GM23338 (cell line): ENCODE results near the gene DCLK2. TPM values are rescaled to one million over a fixed set of nuclear protein-coding genes. Genes with fewer than 3 reads are reported as not detected.

ENCODE experiments used
- ATAC-seq: fragments of 200-7000 bp; cut with Tn5 transposase; 3 replicates; pipeline ENCODE4 v1.9.1; 2020
- DNase-seq: peaks from one replicate; pipeline ENCODE4 v3.0.0-alpha.2; 2015; ENCODE audit warnings: low spot score
- H2AFZ ChIP-seq: fragments of 200-600 bp; sonication (generic); 2 replicates; pipeline ENCODE4 v1.8.0; 2016; ENCODE audit warnings: antibody characterized with exemption, mild to moderate bottlenecking, moderate library complexity
- H3F3A ChIP-seq: fragments of 200-600 bp; sonication (generic); replicated peaks from 2 replicates; pipeline ENCODE4 v1.8.0; 2017; ENCODE audit warnings: antibody characterized with exemption, mixed run types, low read depth
- H3K27ac ChIP-seq: fragments of 200-600 bp; sonication (generic); 2 replicates; pipeline ENCODE4 v1.6.1; 2016; ENCODE audit warnings: low read depth
- H3K27me3 ChIP-seq: fragments of 200-600 bp; sonication (generic); 2 replicates; pipeline ENCODE4 v1.8.0; 2016; ENCODE audit warnings: mild to moderate bottlenecking, mixed run types, moderate library complexity; ENCODE audit not compliant: insufficient read depth
- H3K36me3 ChIP-seq: fragments of 200-600 bp; sonication (generic); 2 replicates; pipeline ENCODE4 v1.8.0; 2016; ENCODE audit warnings: mild to moderate bottlenecking; ENCODE audit not compliant: insufficient read depth
- H3K4me1 ChIP-seq: fragments of 200-600 bp; sonication (generic); 2 replicates; pipeline ENCODE4 v1.8.0; 2016; ENCODE audit warnings: mild to moderate bottlenecking, moderate library complexity; ENCODE audit not compliant: insufficient read depth
- H3K4me2 ChIP-seq: fragments of 200-600 bp; sonication (generic); 2 replicates; pipeline ENCODE4 v1.7.1; 2017; ENCODE audit warnings: mixed run types
- H3K4me3 ChIP-seq: fragments of 200-600 bp; sonication (generic); 2 replicates; pipeline ENCODE4 v1.6.1; 2016; ENCODE audit warnings: mixed run types
- H3K79me2 ChIP-seq: fragments of 200-600 bp; sonication (generic); replicated peaks from 2 replicates; pipeline ENCODE4 v1.8.0; 2017; ENCODE audit warnings: mild to moderate bottlenecking; ENCODE audit not compliant: insufficient read depth
- H3K9me2 ChIP-seq: fragments of 200-600 bp; sonication (generic); 2 replicates; pipeline ENCODE4 v1.8.0; 2017; ENCODE audit not compliant: insufficient read depth
- H4K20me1 ChIP-seq: fragments of 200-600 bp; sonication (generic); replicated peaks from 2 replicates; pipeline ENCODE4 v1.8.0; 2017; ENCODE audit warnings: mild to moderate bottlenecking; ENCODE audit not compliant: insufficient read depth
- H3K27ac Mint-ChIP-seq: 2 replicates; pipeline ENCODE4 v1.8.0; 2020; ENCODE audit warnings: inconsistent platforms, mild to moderate bottlenecking, moderate library complexity, mixed read lengths
- H3K27me3 Mint-ChIP-seq: 3 replicates; pipeline ENCODE4 v1.8.0; 2022; ENCODE audit warnings: low read depth, mild to moderate bottlenecking, moderate library complexity, mixed read lengths, inconsistent platforms; ENCODE audit not compliant: insufficient read depth, poor library complexity
- H3K36me3 Mint-ChIP-seq: 3 replicates; pipeline ENCODE4 v1.8.0; 2021; ENCODE audit warnings: low read depth, mild to moderate bottlenecking, inconsistent platforms, moderate library complexity, mixed read lengths
- H3K4me1 Mint-ChIP-seq: 3 replicates; pipeline ENCODE4 v1.8.0; 2020; ENCODE audit warnings: mild to moderate bottlenecking, inconsistent platforms, mixed read lengths
- H3K4me3 Mint-ChIP-seq: 3 replicates; pipeline ENCODE4 v1.8.0; 2021; ENCODE audit warnings: moderate library complexity, mild to moderate bottlenecking, inconsistent platforms, mixed read lengths
- H3K9me3 Mint-ChIP-seq: 3 replicates; pipeline ENCODE4 v1.8.0; 2020; ENCODE audit warnings: moderate library complexity, mild to moderate bottlenecking, inconsistent platforms, mixed read lengths
- CREB1 ChIP-seq: fragments of 250-450 bp; sonication (Bioruptor Pico); IDR thresholded peaks from 2 replicates; pipeline ENCODE4 v1.5.0; 2020; ENCODE audit warnings: low read depth, mild to moderate bottlenecking, moderate library complexity
- NANOG ChIP-seq: IDR thresholded peaks from 2 replicates; pipeline ENCODE4 v1.6.1; 2016; ENCODE audit warnings: antibody characterized with exemption, borderline replicate concordance
- POLR2AphosphoS5 ChIP-seq: IDR thresholded peaks from 2 replicates; pipeline ENCODE4 v1.6.1; 2016; ENCODE audit warnings: antibody characterized with exemption, low read depth
- ZNF331 ChIP-seq: fragments of 250-450 bp; sonication (Bioruptor Pico); IDR thresholded peaks from 2 replicates; pipeline ENCODE4 v1.5.0; 2020; ENCODE audit warnings: low read depth, mild to moderate bottlenecking, moderate library complexity
- polyA plus RNA-seq: library from polyadenylated mRNA; unstranded; fragments of >200 nt; fragmentation: Nextera tagmentation; extraction: Ambion mirVana; gene quantifications from 2 replicates; pipeline ENCODE4 v1.2.1, GENCODE V29; 2016
- total RNA-seq: library from RNA; depleted of rRNA; stranded (reverse); fragments of >200 nt; shearing (Covaris generic); gene quantifications from 2 replicates; pipeline ENCODE4 v1.2.3, GENCODE V29; 2014
- TF ChIP-seq, protein P1 (sequence below): fragments of 250-450 bp; sonication (Bioruptor Pico); IDR thresholded peaks from 2 replicates; pipeline ENCODE4 v1.5.0; 2020; ENCODE audit warnings: mild to moderate bottlenecking, moderate library complexity
- TF ChIP-seq, protein P2 (sequence below), 2 experiments: fragments of 200-600 bp in 1 of 2; sonication (generic) in 1 of 2; conservative IDR thresholded peaks; 2 replicates each; pipeline versions ENCODE4 v1.5.1 to v1.6.1; 2016 to 2017; ENCODE audit warnings: antibody characterized with exemption in 2 of 2, low read depth in 2 of 2, mild to moderate bottlenecking in 2 of 2, moderate library complexity in 1 of 2

The DCLK2 gene
- total and polyA plus RNA-seq, 2 experiments from 2014 or later: 0.49 TPM; not detected in 1

DNA sequence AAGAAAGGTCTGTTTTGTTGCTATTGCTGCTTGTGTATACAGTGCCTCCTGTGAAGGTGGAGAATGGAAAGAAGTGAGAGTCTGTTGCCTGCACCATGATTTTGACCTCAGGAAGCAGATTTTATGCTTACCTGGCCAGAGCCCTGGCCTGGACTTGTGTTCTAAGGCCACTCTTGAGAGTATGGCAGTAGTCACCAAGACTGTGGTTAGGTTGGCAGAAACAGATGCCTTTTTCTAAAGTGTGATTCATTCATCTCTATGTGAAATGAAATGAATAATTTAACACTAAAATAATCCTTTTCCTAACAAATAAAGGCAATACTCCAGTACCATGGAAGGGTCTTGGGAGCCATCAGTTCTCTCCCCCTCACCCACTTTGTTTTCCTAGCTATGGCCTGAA lies 161.8 kb downstream of the DCLK2 start (continued):
- TF ChIP-seq, protein P1, sequence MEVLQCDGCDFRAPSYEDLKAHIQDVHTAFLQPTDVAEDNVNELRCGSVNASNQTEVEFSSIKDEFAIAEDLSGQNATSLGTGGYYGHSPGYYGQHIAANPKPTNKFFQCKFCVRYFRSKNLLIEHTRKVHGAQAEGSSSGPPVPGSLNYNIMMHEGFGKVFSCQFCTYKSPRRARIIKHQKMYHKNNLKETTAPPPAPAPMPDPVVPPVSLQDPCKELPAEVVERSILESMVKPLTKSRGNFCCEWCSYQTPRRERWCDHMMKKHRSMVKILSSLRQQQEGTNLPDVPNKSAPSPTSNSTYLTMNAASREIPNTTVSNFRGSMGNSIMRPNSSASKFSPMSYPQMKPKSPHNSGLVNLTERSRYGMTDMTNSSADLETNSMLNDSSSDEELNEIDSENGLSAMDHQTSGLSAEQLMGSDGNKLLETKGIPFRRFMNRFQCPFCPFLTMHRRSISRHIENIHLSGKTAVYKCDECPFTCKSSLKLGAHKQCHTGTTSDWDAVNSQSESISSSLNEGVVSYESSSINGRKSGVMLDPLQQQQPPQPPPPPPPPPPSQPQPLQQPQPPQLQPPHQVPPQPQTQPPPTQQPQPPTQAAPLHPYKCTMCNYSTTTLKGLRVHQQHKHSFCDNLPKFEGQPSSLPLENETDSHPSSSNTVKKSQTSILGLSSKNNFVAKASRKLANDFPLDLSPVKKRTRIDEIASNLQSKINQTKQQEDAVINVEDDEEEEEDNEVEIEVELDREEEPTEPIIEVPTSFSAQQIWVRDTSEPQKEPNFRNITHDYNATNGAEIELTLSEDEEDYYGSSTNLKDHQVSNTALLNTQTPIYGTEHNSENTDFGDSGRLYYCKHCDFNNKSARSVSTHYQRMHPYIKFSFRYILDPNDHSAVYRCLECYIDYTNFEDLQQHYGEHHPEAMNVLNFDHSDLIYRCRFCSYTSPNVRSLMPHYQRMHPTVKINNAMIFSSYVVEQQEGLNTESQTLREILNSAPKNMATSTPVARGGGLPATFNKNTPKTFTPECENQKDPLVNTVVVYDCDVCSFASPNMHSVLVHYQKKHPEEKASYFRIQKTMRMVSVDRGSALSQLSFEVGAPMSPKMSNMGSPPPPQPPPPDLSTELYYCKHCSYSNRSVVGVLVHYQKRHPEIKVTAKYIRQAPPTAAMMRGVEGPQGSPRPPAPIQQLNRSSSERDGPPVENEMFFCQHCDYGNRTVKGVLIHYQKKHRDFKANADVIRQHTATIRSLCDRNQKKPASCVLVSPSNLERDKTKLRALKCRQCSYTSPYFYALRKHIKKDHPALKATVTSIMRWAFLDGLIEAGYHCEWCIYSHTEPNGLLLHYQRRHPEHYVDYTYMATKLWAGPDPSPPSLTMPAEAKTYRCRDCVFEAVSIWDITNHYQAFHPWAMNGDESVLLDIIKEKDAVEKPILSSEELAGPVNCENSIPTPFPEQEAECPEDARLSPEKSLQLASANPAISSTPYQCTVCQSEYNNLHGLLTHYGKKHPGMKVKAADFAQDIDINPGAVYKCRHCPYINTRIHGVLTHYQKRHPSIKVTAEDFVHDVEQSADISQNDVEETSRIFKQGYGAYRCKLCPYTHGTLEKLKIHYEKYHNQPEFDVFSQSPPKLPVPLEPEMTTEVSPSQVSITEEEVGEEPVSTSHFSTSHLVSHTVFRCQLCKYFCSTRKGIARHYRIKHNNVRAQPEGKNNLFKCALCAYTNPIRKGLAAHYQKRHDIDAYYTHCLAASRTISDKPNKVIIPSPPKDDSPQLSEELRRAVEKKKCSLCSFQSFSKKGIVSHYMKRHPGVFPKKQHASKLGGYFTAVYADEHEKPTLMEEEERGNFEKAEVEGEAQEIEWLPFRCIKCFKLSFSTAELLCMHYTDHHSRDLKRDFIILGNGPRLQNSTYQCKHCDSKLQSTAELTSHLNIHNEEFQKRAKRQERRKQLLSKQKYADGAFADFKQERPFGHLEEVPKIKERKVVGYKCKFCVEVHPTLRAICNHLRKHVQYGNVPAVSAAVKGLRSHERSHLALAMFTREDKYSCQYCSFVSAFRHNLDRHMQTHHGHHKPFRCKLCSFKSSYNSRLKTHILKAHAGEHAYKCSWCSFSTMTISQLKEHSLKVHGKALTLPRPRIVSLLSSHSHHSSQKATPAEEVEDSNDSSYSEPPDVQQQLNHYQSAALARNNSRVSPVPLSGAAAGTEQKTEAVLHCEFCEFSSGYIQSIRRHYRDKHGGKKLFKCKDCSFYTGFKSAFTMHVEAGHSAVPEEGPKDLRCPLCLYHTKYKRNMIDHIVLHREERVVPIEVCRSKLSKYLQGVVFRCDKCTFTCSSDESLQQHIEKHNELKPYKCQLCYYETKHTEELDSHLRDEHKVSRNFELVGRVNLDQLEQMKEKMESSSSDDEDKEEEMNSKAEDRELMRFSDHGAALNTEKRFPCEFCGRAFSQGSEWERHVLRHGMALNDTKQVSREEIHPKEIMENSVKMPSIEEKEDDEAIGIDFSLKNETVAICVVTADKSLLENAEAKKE: no peak
- TF ChIP-seq ZNF331 (no peak), NANOG (no peak), CREB1 (CRISPR knock-in tag) (no peak), POLR2AphosphoS5 (no peak)

- peak; percentile 80 for DNase-seq
- no peak overlapping the region for H3K4me3 Mint-ChIP-seq
- no peaks in the 10 kb centered on the region for H3F3A ChIP-seq
- H3K27me3 ChIP-seq: no peaks in the 10 kb centered on the region
- no peaks in the 10 kb centered on the region for H3K9me2 ChIP-seq
- H2AFZ ChIP-seq: no peak overlapping the region
- H3K4me2 ChIP-seq: no peak overlapping the region
- peaks cover 2% of the 10 kb centered on the region for H3K27me3 Mint-ChIP-seq
- H3K9me3 Mint-ChIP-seq: no peaks in the 10 kb centered on the region
- no peak overlapping the region for H3K4me3 ChIP-seq
- H3K27ac ChIP-seq: no peak overlapping the region
- no peaks in the 10 kb centered on the region for H3K36me3 ChIP-seq
- H3K4me1 ChIP-seq: peaks cover 18% of the 10 kb centered on the region
- no peaks in the 10 kb centered on the region for H3K36me3 Mint-ChIP-seq
- ATAC-seq: peak; percentile 91
- peaks cover 17% of the 10 kb centered on the region; the same call in 2 of the 3 replicates for H3K4me1 Mint-ChIP-seq
- H3K27ac Mint-ChIP-seq: no peak overlapping the region
- no peaks in the 10 kb centered on the region for H4K20me1 ChIP-seq
- TF ChIP-seq, protein P2, sequence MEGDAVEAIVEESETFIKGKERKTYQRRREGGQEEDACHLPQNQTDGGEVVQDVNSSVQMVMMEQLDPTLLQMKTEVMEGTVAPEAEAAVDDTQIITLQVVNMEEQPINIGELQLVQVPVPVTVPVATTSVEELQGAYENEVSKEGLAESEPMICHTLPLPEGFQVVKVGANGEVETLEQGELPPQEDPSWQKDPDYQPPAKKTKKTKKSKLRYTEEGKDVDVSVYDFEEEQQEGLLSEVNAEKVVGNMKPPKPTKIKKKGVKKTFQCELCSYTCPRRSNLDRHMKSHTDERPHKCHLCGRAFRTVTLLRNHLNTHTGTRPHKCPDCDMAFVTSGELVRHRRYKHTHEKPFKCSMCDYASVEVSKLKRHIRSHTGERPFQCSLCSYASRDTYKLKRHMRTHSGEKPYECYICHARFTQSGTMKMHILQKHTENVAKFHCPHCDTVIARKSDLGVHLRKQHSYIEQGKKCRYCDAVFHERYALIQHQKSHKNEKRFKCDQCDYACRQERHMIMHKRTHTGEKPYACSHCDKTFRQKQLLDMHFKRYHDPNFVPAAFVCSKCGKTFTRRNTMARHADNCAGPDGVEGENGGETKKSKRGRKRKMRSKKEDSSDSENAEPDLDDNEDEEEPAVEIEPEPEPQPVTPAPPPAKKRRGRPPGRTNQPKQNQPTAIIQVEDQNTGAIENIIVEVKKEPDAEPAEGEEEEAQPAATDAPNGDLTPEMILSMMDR (conservative IDR thresholded peaks at IDR 0.05; ENCODE audit: low read depth in 2 of 2): peak; percentile 93 to 95
- peak; percentile 13; the same call in 1 of the 2 replicates for TF ChIP-seq CREB1 (CRISPR knock-in tag)
- no peak for TF ChIP-seq ZNF331
- H3K79me2 ChIP-seq: no peaks in the 10 kb centered on the region
Observed at GRCh38 chr4:150242820-150243458, 164.7 kb downstream of the DCLK2 start.
